HepG2 (cell line): Measurements from ENCODE around the gene CYBC1. TPM values are rescaled to one million over a fixed set of nuclear protein-coding genes. Genes with fewer than 3 reads are reported as not detected.

Experiments used
- ADNP ChIP-seq: sonication (generic); formaldehyde crosslinking; IDR thresholded peaks from 2 replicates; pipeline ENCODE4 v1.4.0; 2020; ENCODE audit warnings: missing genetic modification reagents
- GABPB1 ChIP-seq: IDR thresholded peaks from 2 replicates; pipeline ENCODE4 v1.6.1; 2016; ENCODE audit warnings: mild to moderate bottlenecking, missing genetic modification reagents, moderate library complexity, missing compliant biosample characterization
- HNRNPK ChIP-seq: fragments of 200-400 bp; formaldehyde crosslinking; IDR thresholded peaks from 2 replicates; pipeline ENCODE4 v1.6.1; 2018; ENCODE audit warnings: low read length, low read depth, moderate library complexity, mild to moderate bottlenecking; ENCODE audit not compliant: poor library complexity, severe bottlenecking
- IKZF4 ChIP-seq: sonication (generic); formaldehyde crosslinking; IDR thresholded peaks from 2 replicates; pipeline ENCODE4 v1.5.1; 2020; ENCODE audit warnings: borderline replicate concordance, mild to moderate bottlenecking, low read depth, missing genetic modification reagents; ENCODE audit errors: not compliant biosample characterization
- IKZF5 ChIP-seq: IDR thresholded peaks from 2 replicates; pipeline ENCODE4 v1.6.1; 2018; ENCODE audit warnings: missing genetic modification reagents, mild to moderate bottlenecking, missing compliant biosample characterization
- PPARG ChIP-seq: conservative IDR thresholded peaks from 2 replicates; pipeline ENCODE4 v1.6.1; 2016; ENCODE audit warnings: missing biosample characterization, missing genetic modification reagents
- PTBP1 ChIP-seq: fragments of 200-400 bp; formaldehyde crosslinking; IDR thresholded peaks from 2 replicates; pipeline ENCODE4 v1.6.1; 2018; ENCODE audit warnings: low read length, low read depth; ENCODE audit not compliant: poor library complexity, severe bottlenecking
- RAD51 ChIP-seq: fragments of 450-650 bp; IDR thresholded peaks from 2 replicates; pipeline ENCODE4 v1.6.1; 2016; ENCODE audit warnings: borderline replicate concordance
- RBM22 ChIP-seq: fragments of 200-400 bp; formaldehyde crosslinking; optimal IDR thresholded peaks from 2 replicates; pipeline ENCODE3; 2017; ENCODE audit warnings: mild to moderate bottlenecking, low read length, moderate library complexity
- SP1 ChIP-seq, 2 experiments: fragments of 450-650 bp in 1 of 2; sonication (generic) in 1 of 2; formaldehyde crosslinking in 1 of 2; IDR thresholded peaks; 2 replicates each; pipeline versions ENCODE4 v1.4.0 to v1.6.1; 2016 to 2020; ENCODE audit warnings: missing genetic modification reagents in 1 of 2
- SUZ12 ChIP-seq: fragments of 150-350 bp; IDR thresholded peaks from 2 replicates; pipeline ENCODE4 v1.6.1; 2014; ENCODE audit warnings: low read depth, low read length
- ZBTB14 ChIP-seq: sonication (generic); formaldehyde crosslinking; IDR thresholded peaks from 2 replicates; pipeline ENCODE4 v1.4.0; 2020; ENCODE audit warnings: missing genetic modification reagents
- ZEB1 ChIP-seq: IDR thresholded peaks from 2 replicates; pipeline ENCODE4 v1.6.1; 2012; ENCODE audit warnings: mild to moderate bottlenecking, low read depth, inconsistent platforms; ENCODE audit not compliant: insufficient replicate concordance
- ZNF598 ChIP-seq: sonication (generic); formaldehyde crosslinking; IDR thresholded peaks from 2 replicates; pipeline ENCODE4 v1.5.1; 2020; ENCODE audit warnings: mild to moderate bottlenecking, missing genetic modification reagents, borderline replicate concordance
- ZNF687 ChIP-seq: sonication (generic); formaldehyde crosslinking; IDR thresholded peaks from 2 replicates; pipeline ENCODE4 v1.5.1; 2020; ENCODE audit warnings: mild to moderate bottlenecking, missing genetic modification reagents, moderate library complexity
- ZNF772 ChIP-seq: sonication (generic); formaldehyde crosslinking; IDR thresholded peaks from 2 replicates; pipeline ENCODE4 v1.5.0; 2020; ENCODE audit warnings: mild to moderate bottlenecking, missing genetic modification reagents
- polyA plus RNA-seq, 8 experiments: library from polyadenylated mRNA; depleted of rRNA in 3 of 8; stranded (reverse) in 7 of 8; unstranded in 1 of 8; fragments of >200 nt; fragmentation: Illumina TruSeq in 4 of 8; extraction: Trizol in 4 of 8; gene quantifications; 2 replicates each; pipeline versions ENCODE4 v1.2.1 to v1.2.3, GENCODE V29; 2011 to 2016; ENCODE audit warnings: low read depth in 4 of 8, missing spikeins in 1 of 8, mixed read lengths in 1 of 8; ENCODE audit not compliant: insufficient read depth in 1 of 8
- total RNA-seq, 5 experiments: library from RNA; depleted of rRNA; stranded (reverse); fragments of >200 nt; fragmentation: Illumina TruSeq; extraction: Trizol; gene quantifications; 2 replicates each; pipeline ENCODE4 v1.2.3, GENCODE V29; 2016; ENCODE audit warnings: low read depth in 1 of 5

CYBC1 gene
- total and polyA plus RNA-seq, 2 of the 13 experiments (the other 11 are each of a cell fraction or from before 2014, with no cell fraction given): 43.4 to 44.1 TPM

- TF ChIP-seq HNRNPK: no peak
- no peak for TF ChIP-seq PPARG (CRISPR knock-in tag)
- TF ChIP-seq ZNF687 (CRISPR knock-in tag): peak; percentile 68
- peak; percentile 42 for TF ChIP-seq IKZF4 (CRISPR knock-in tag)
- no peak for TF ChIP-seq SUZ12
- TF ChIP-seq ZBTB14 (CRISPR knock-in tag): 0 out of 2 replicates have a peak, but pooled peaks have one; percentile 34
- no peak for TF ChIP-seq SP1 (IDR thresholded peaks at IDR 0.05)
- TF ChIP-seq SP1 (CRISPR knock-in tag; IDR thresholded peaks at IDR 0.05): no peak
- peak; percentile 29; the same call in 1 of the 2 replicates for TF ChIP-seq GABPB1 (CRISPR knock-in tag)
- TF ChIP-seq RAD51: peak; percentile 50; the same call in 1 of the 2 replicates
- no peak for TF ChIP-seq ZNF772
- no peak for TF ChIP-seq RBM22
- TF ChIP-seq ZNF598 (CRISPR knock-in tag): 0 out of 2 replicates have a peak, but pooled peaks have one; percentile 9
- TF ChIP-seq ZEB1: peak; percentile 31
- TF ChIP-seq ADNP (CRISPR knock-in tag): no peak
- no peak for TF ChIP-seq PTBP1
- TF ChIP-seq IKZF5: no peak
Measured at GRCh38 chr17:82496529-82497434, 46.2 kb upstream of the CYBC1 start (continued).
